ENCODE data around the gene PTPN14. TPM values are rescaled to one million over a fixed set of nuclear protein-coding genes. Genes with fewer than 3 reads are reported as not detected.

The PTPN14 gene
- total RNA-seq, 1 donor from 2014 or later: 24.6 TPM

DNA sequence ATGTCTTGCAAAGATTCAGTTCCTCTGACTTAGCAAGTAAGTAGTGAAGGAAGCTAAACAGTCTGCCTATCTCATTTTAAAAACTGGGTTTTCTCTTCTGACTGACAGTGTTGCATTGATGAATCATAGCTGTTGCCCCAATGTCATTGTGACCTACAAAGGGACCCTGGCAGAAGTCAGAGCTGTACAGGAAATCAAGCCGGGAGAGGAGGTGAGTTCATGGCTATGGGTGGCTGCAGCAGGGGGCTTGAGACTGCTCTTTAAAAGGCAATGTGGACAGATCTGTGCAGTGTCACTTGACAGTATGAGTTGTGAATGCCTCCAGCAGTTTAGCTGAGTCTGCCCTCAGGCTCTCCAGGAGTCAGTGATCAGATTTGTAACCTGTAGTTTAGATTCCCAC, 223.9 kb downstream of the PTPN14 start:
- no peak for DNase-seq (ENCODE audit: low read depth)
- TF ChIP-seq, protein P1, sequence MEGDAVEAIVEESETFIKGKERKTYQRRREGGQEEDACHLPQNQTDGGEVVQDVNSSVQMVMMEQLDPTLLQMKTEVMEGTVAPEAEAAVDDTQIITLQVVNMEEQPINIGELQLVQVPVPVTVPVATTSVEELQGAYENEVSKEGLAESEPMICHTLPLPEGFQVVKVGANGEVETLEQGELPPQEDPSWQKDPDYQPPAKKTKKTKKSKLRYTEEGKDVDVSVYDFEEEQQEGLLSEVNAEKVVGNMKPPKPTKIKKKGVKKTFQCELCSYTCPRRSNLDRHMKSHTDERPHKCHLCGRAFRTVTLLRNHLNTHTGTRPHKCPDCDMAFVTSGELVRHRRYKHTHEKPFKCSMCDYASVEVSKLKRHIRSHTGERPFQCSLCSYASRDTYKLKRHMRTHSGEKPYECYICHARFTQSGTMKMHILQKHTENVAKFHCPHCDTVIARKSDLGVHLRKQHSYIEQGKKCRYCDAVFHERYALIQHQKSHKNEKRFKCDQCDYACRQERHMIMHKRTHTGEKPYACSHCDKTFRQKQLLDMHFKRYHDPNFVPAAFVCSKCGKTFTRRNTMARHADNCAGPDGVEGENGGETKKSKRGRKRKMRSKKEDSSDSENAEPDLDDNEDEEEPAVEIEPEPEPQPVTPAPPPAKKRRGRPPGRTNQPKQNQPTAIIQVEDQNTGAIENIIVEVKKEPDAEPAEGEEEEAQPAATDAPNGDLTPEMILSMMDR (conservative IDR thresholded peaks at IDR 0.05; ENCODE audit: low read depth, low read length): no peak
- H3K4me3 ChIP-seq (ENCODE audit: low read depth, low read length): no peak overlapping the region

DNA sequence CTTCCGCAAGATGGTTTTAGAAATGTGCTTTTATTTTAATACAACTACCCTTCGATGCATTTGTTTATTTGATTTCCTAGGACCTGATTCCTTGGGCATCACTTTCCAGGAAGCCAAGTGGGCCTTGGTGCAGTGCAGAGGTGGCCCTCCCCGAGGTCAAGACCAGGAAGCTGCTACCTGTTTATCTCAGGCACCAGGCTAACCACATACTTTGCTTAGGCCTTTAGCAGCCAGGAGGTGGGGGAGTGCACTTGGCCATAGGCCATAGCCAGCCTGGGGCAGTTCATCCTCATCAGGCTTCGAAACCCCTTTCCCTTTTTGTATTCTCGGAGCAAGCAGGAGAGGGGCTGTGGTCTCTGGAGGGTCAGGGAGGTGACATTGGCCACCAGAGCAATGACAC, 225.0 kb downstream of the PTPN14 start:
- no peak for DNase-seq (ENCODE audit: low read depth)
- TF ChIP-seq, protein P1 (conservative IDR thresholded peaks at IDR 0.05; ENCODE audit: low read depth, low read length): no peak
- H3K4me3 ChIP-seq (ENCODE audit: low read depth, low read length): no peak overlapping the region

DNA sequence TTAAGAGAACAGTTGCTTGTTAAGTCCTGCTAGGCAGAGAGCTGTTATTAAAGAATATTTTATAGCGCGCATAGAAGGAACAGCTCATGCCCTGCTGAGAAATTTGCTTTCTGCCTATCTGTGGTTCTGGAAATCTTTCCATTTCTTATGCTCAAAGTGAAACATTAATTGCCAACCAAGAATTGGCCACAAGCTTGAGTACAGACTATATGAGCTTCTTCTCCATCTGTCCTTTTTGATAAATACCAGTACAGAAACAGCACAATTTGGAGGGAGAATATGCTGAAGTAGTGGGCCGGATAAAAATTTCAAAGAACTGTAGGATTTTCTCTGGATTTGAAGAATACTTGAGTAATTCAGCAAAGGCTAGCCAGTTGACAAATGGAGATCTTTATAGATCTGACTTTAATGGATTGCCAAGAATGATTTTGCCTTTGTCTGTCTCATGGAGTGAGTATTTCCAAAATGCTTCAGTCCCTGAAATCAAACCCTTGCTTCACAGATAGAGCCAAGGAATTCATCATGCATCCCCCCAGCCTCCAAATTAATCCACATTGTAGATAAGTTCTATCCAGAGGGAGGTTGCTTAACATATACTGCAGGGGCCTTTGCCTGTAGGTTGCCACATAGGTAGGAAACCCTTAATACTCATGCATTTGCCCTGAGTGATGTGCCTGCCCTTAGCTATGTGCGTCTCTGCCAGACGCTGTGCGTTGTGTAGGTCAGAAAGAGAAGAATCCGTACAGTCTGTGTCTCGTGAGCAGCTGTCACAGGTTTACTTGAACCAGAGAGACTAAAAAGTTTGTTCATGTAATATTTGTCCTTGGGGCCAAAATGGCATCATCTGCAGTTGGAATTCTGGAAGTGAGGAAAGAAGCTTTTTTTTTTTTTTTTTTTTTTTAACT, 226.3 kb downstream of the PTPN14 start:
- no peak for DNase-seq (ENCODE audit: low read depth)
- TF ChIP-seq, protein P1 (conservative IDR thresholded peaks at IDR 0.05; ENCODE audit: low read depth, low read length): no peak
- no peak overlapping the region for H3K4me3 ChIP-seq (ENCODE audit: low read depth, low read length)

DNA sequence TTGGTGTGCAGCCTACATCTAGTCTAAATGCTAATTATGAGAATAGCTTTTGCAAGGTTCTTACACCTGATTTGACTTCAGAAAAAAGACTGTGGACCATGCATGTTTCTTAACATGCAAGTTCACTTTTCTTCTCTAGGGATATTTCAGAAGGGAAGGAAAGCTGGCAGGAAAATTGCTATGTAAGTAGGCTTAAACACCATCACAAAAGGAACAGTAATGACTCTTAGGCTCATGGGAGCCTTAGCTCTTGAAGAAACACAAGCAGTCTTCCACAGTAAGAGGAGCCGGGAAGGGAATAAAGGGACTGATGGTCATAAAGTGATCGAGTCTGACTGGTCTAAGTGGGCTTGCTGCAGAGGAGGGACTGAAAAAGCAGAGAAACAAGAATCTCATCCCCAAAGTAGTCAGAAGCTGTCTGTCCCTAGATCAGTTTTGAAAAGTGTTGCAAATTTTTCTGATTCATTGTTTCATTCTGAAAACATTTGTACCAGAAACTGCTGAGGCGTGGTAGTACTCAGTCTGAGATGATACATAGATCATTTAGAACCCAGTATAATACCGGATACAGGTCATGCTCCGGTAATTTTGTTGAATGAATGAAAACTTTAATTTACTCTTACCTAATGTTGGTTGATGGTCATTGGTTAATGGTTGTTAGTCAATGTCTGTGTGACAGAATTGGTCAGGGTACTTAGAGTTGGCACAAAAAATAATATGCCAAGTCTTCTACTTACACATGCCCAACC, 229.5 kb downstream of the PTPN14 start:
- no peak overlapping the region for H3K4me3 ChIP-seq (ENCODE audit: low read depth, low read length)
- TF ChIP-seq, protein P1 (conservative IDR thresholded peaks at IDR 0.05; ENCODE audit: low read depth, low read length): peak; percentile 1
- peak; percentile 81 for DNase-seq (ENCODE audit: low read depth)

DNA sequence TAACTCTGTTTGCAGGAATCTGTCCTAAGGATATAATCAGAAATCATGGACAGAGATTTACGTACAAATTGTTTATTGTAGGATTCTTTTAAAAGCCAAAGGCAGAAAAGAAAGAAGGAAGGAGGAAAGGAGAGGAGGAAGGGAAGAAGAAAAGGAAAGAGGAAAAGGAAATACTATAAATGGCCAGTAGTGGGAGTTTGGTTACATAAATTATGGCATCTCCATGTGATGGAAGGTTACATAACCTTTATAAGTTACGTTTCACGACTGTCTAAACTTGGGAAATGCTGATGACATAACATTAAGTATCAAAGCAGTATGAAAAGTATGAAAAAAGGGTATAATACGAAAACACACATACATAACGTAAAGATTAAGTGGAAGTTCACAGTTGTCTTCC, 231.5 kb downstream of the PTPN14 start:
- no peak overlapping the region for H3K4me3 ChIP-seq (ENCODE audit: low read depth, low read length)
- no peak for DNase-seq (ENCODE audit: low read depth)
- TF ChIP-seq, protein P1 (conservative IDR thresholded peaks at IDR 0.05; ENCODE audit: low read depth, low read length): no peak

DNA sequence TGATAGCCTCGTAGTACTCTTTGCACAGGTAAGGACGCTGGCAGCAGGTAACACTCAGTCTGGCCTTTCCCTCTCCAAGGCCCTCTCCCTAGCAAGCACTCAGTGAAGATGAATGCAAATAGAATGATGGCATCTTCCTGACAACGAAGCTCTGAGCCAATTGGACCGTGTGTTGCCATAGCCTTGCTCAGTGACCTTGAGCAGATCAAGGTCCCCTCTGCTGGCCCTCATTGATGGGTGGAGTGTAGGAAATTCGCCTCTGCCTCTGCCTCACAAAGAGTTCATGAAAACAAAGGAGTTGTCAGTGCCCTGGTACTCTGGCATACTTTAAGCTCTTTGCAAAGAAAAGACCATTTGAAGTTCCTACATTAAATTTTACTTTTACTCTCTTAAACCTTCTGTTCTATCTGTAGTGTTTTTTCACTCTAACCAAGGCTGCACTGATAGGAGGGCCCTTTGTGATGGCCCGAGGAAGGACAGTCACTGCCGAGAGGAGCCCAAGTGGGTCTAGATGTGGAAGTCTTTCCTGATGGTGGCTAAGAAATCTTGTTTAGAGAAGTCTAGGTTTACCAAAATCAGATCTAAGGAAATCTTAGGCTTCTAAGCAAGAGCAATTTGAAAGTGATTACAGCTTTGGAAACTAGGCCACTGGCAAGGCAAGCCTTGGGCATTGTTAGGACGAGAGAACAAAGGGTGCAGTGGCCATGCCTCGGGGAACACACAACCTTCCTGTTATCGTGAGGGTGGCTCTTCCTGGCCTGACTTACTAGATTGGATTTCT, 232.3 kb downstream of the PTPN14 start:
- TF ChIP-seq, protein P1 (conservative IDR thresholded peaks at IDR 0.05; ENCODE audit: low read depth, low read length): no peak
- no peak for DNase-seq (ENCODE audit: low read depth)
- H3K4me3 ChIP-seq (ENCODE audit: low read depth, low read length): no peak overlapping the region

Data from epithelial cell of proximal tubule (primary cell).